Measurements from ENCODE around the gene MUC5B. TPM values are rescaled to one million over a fixed set of nuclear protein-coding genes. Genes with fewer than 3 reads are reported as not detected.
"Not testable (repeated sequence)": the region's sequence is repeated elsewhere in the genome, so short reads cannot be mapped to it uniquely, and the experiment has no call there.

MUC5B gene
- total and polyA plus RNA-seq, 2 donors (not counting 1 experiment from before 2014, with no cell fraction given) = not detected

DNA sequence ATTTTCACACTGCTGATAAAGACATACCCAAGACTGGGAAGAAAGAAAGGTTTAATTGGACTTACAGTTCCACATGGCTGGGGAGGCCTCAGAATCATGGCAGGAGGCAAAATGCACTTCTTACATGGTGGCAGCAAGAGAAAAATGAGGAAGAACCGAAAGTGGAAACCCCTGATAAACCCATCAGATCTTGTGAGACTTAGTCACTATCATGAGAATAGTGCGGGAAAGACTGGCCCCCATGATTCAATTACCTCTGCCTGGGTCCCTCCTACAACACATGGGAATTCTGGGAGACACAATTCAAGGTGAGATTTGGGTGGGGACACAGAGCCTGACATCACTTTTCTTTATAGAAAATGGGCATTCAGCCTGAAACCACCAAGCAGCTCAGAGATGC lies 44.1 kb downstream of the MUC5B start:
- H3K27ac ChIP-seq (ENCODE audit: insufficient read depth, low read length); H3K79me2 ChIP-seq (ENCODE audit: control insufficient read depth, insufficient read depth, low read length); DNase-seq (ENCODE audit: low read depth in 2 of 2); H3K36me3 ChIP-seq (ENCODE audit: control insufficient read depth, insufficient read depth, low read length); H3K4me3 ChIP-seq (replicated peaks in 1 of 4; ENCODE audit: control extremely low read depth in 1 of 4, insufficient read depth in 1 of 4, low read depth in 3 of 4, low read length in 4 of 4); H3K27me3 ChIP-seq (ENCODE audit: control insufficient read depth, insufficient read depth, low read length); H2AFZ ChIP-seq (ENCODE audit: low read length); H3K9me3 ChIP-seq (ENCODE audit: control insufficient read depth, insufficient read depth, low read depth, low read length); H3K4me2 ChIP-seq (ENCODE audit: extremely low read depth, insufficient read depth, low read length); H3K4me1 ChIP-seq (ENCODE audit: control insufficient read depth, extremely low read depth, insufficient read depth, low read length); H3K9ac ChIP-seq (ENCODE audit: insufficient read depth, low read length); H4K20me1 ChIP-seq (ENCODE audit: control insufficient read depth, extremely low read depth, insufficient read depth, low read length): not testable (repeated sequence)

DNA sequence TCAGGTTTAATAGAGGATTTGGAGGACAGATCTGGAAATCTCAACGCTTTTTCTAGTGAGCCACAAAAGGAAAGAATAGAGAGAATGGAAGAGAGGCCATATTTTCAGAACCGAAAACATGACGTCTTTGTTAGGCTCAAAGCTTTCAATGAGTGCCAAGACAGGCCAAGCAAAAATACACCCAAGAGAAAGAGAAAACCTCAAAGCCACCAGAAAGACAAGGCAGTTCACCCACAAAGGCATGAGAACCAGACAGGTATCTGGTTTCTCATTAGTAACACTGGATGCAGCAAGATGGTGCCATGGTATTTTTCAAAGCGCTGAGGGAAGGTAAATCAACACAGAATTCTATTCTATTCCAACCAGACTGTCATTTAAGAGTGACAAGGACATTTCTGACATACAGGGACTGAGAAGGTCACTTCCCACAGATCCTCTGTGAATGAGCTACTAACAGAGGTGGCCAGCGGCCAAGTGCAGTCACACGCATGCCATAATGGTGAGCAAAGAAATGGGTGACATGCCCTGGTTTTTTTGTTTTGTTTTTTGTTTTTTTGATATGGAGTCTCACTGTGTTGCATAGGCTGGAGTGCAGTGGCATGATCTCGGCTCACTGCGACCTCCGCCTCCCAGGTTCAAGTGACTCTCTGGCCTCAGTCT lies 44.7 kb downstream of the MUC5B start:
- H3K4me2 ChIP-seq (ENCODE audit: extremely low read depth, insufficient read depth, low read length) = no peak overlapping the region
- H3K27me3 ChIP-seq (ENCODE audit: control insufficient read depth, insufficient read depth, low read length) = no peaks in the 10 kb centered on the region
- H3K27ac ChIP-seq (ENCODE audit: insufficient read depth, low read length) = no peak overlapping the region
- H3K9me3 ChIP-seq (ENCODE audit: control insufficient read depth, insufficient read depth, low read depth, low read length) = no peaks in the 10 kb centered on the region
- H3K36me3 ChIP-seq (ENCODE audit: control insufficient read depth, insufficient read depth, low read length) = no peaks in the 10 kb centered on the region
- no peak overlapping the region for H2AFZ ChIP-seq (ENCODE audit: low read length)
- no peaks in the 10 kb centered on the region for H3K79me2 ChIP-seq (ENCODE audit: control insufficient read depth, insufficient read depth, low read length)
- H3K9ac ChIP-seq (ENCODE audit: insufficient read depth, low read length) = no peak overlapping the region
- no peaks in the 10 kb centered on the region for H3K4me1 ChIP-seq (ENCODE audit: control insufficient read depth, extremely low read depth, insufficient read depth, low read length)
- TF ChIP-seq, protein P1, sequence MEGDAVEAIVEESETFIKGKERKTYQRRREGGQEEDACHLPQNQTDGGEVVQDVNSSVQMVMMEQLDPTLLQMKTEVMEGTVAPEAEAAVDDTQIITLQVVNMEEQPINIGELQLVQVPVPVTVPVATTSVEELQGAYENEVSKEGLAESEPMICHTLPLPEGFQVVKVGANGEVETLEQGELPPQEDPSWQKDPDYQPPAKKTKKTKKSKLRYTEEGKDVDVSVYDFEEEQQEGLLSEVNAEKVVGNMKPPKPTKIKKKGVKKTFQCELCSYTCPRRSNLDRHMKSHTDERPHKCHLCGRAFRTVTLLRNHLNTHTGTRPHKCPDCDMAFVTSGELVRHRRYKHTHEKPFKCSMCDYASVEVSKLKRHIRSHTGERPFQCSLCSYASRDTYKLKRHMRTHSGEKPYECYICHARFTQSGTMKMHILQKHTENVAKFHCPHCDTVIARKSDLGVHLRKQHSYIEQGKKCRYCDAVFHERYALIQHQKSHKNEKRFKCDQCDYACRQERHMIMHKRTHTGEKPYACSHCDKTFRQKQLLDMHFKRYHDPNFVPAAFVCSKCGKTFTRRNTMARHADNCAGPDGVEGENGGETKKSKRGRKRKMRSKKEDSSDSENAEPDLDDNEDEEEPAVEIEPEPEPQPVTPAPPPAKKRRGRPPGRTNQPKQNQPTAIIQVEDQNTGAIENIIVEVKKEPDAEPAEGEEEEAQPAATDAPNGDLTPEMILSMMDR (conservative IDR thresholded peaks at IDR 0.05 in 1 of 2, IDR thresholded peaks at IDR 0.05 in 1 of 2; ENCODE audit: low read depth in 1 of 2, low read length in 2 of 2) = no peak
- TF ChIP-seq EZH2 (IDR thresholded peaks at IDR 0.05; ENCODE audit: low read length, missing control alignments) = no peak
- no peaks in the 10 kb centered on the region for H4K20me1 ChIP-seq (ENCODE audit: control insufficient read depth, extremely low read depth, insufficient read depth, low read length)
- no peak for DNase-seq (ENCODE audit: low read depth in 2 of 2)
- H3K4me3 ChIP-seq (replicated peaks in 1 of 4; ENCODE audit: control extremely low read depth in 1 of 4, insufficient read depth in 1 of 4, low read depth in 3 of 4, low read length in 4 of 4) = no peak overlapping the region

- no peak overlapping the region for H3K27ac ChIP-seq (ENCODE audit: insufficient read depth, low read length)
- no peaks in the 10 kb centered on the region for H3K4me1 ChIP-seq (ENCODE audit: control insufficient read depth, extremely low read depth, insufficient read depth, low read length)
- no peak overlapping the region for H3K9ac ChIP-seq (ENCODE audit: insufficient read depth, low read length)
- no peaks in the 10 kb centered on the region for H3K36me3 ChIP-seq (ENCODE audit: control insufficient read depth, insufficient read depth, low read length)
- H3K27me3 ChIP-seq (ENCODE audit: control insufficient read depth, insufficient read depth, low read length) = no peaks in the 10 kb centered on the region
- no peak overlapping the region for H3K4me2 ChIP-seq (ENCODE audit: extremely low read depth, insufficient read depth, low read length)
- H3K79me2 ChIP-seq (ENCODE audit: control insufficient read depth, insufficient read depth, low read length) = no peaks in the 10 kb centered on the region
- no peaks in the 10 kb centered on the region for H4K20me1 ChIP-seq (ENCODE audit: control insufficient read depth, extremely low read depth, insufficient read depth, low read length)
- DNase-seq (ENCODE audit: low read depth in 2 of 2) = no peak
- no peaks in the 10 kb centered on the region for H3K9me3 ChIP-seq (ENCODE audit: control insufficient read depth, insufficient read depth, low read depth, low read length)
- no peak overlapping the region for H3K4me3 ChIP-seq (replicated peaks in 1 of 4; ENCODE audit: control extremely low read depth in 1 of 4, insufficient read depth in 1 of 4, low read depth in 3 of 4, low read length in 4 of 4)
- TF ChIP-seq EZH2 (IDR thresholded peaks at IDR 0.05; ENCODE audit: low read length, missing control alignments) = no peak
- TF ChIP-seq, protein P1 (conservative IDR thresholded peaks at IDR 0.05 in 1 of 2, IDR thresholded peaks at IDR 0.05 in 1 of 2; ENCODE audit: low read depth in 1 of 2, low read length in 2 of 2) = no peak
- H2AFZ ChIP-seq (ENCODE audit: low read length) = no peak overlapping the region
Measured at GRCh38 chr11:1269957-1270356, 47.1 kb downstream of the MUC5B start.
